CD4-positive, alpha-beta T cell treated with Interferon gamma for 1 hour (primary cell): ENCODE measurements around the gene KIAA1217.
"Not testable (repeated sequence)": the region's sequence is repeated elsewhere in the genome, so short reads cannot be mapped to it uniquely, and the experiment has no call there.

Experiments used
- DNase-seq: peaks from one replicate; pipeline ENCODE4 v3.0.0-alpha.2; 2020

Gene KIAA1217

GRCh38 chr10:24415455-24416125 is 206.7 kb downstream of the KIAA1217 start:
- DNase-seq: no peak

- DNase-seq: no peak
Observed at GRCh38 chr10:24416248-24416647, 207.3 kb downstream of the KIAA1217 start.

GRCh38 chr10:24417053-24417452 is 208.1 kb downstream of the KIAA1217 start:
- no peak for DNase-seq

GRCh38 chr10:24418532-24418931 is 209.6 kb downstream of the KIAA1217 start:
- DNase-seq: no peak

- DNase-seq: no peak
Observed at GRCh38 chr10:24419066-24419465, 210.1 kb downstream of the KIAA1217 start.

GRCh38 chr10:24425151-24425550 is 216.2 kb downstream of the KIAA1217 start:
- no peak for DNase-seq

- no peak for DNase-seq
Observed at GRCh38 chr10:24427678-24428409, 218.9 kb downstream of the KIAA1217 start.

- DNase-seq: no peak
Observed at GRCh38 chr10:24428410-24428782, 219.5 kb downstream of the KIAA1217 start.

GRCh38 chr10:24430591-24430990 is 221.7 kb downstream of the KIAA1217 start:
- no peak for DNase-seq

GRCh38 chr10:24432478-24433416 is 223.8 kb downstream of the KIAA1217 start:
- DNase-seq: no peak

- no peak for DNase-seq
Observed at GRCh38 chr10:24433705-24434104, 224.8 kb downstream of the KIAA1217 start.

GRCh38 chr10:24434961-24435360 is 226.0 kb downstream of the KIAA1217 start:
- no peak for DNase-seq

GRCh38 chr10:24435374-24435773 is 226.4 kb downstream of the KIAA1217 start:
- no peak for DNase-seq

- no peak for DNase-seq
Observed at GRCh38 chr10:24437302-24437701, 228.4 kb downstream of the KIAA1217 start.

GRCh38 chr10:24438800-24439199 is 229.9 kb downstream of the KIAA1217 start:
- no peak for DNase-seq

- no peak for DNase-seq
Observed at GRCh38 chr10:24439935-24440334, 231.0 kb downstream of the KIAA1217 start.

- no peak for DNase-seq
Observed at GRCh38 chr10:24440817-24441797, 232.2 kb downstream of the KIAA1217 start.

GRCh38 chr10:24442234-24442633 is 233.3 kb downstream of the KIAA1217 start:
- no peak for DNase-seq

GRCh38 chr10:24442641-24443174 is 233.8 kb downstream of the KIAA1217 start:
- DNase-seq: not testable (repeated sequence)

- DNase-seq: no peak
Observed at GRCh38 chr10:24444337-24444736, 235.4 kb downstream of the KIAA1217 start.

GRCh38 chr10:24445958-24446357 is 237.0 kb downstream of the KIAA1217 start:
- DNase-seq: not testable (repeated sequence)

- no peak for DNase-seq
Observed at GRCh38 chr10:24446739-24447138, 237.8 kb downstream of the KIAA1217 start.
